NCI-H1930 (cell line): ENCODE results near the gene PVALB.

Experiments
- DNase-seq, 2 experiments: peaks; one replicate each; lab custom pipeline; 2025; lab: John Stamatoyannopoulos, UW

The PVALB gene

GRCh38 chr22:36772451-36772850, 44.4 kb downstream of the PVALB start:
- DNase-seq: no peak

- DNase-seq: no peak
Measured at GRCh38 chr22:36771356-36772063, 45.3 kb downstream of the PVALB start.

GRCh38 chr22:36770513-36771231, 46.2 kb downstream of the PVALB start:
- DNase-seq: no peak

- no peak for DNase-seq
Measured at GRCh38 chr22:36769541-36770512, 47.0 kb downstream of the PVALB start.

GRCh38 chr22:36768616-36769015, 48.2 kb downstream of the PVALB start:
- DNase-seq: no peak

DNA sequence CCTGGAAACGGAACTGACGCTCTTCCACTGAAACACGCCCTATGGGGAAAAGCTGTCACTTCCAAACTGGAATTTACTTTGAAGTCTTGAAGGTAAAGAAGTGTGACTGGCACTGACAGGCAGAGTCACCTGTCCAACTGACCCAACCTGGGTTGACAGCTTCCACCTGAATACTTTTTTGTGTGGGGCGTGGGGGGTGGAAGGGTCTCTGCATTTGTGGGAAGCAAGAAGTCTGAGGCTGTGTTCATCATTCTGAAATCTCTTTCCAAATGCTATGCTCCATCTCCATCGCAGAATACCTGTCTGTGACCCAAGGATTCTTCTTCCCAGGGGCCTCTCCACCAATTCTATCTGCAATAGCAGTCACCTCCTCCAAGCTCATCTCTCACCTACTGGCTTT, 48.7 kb downstream of the PVALB start:
- no peak for DNase-seq

DNA sequence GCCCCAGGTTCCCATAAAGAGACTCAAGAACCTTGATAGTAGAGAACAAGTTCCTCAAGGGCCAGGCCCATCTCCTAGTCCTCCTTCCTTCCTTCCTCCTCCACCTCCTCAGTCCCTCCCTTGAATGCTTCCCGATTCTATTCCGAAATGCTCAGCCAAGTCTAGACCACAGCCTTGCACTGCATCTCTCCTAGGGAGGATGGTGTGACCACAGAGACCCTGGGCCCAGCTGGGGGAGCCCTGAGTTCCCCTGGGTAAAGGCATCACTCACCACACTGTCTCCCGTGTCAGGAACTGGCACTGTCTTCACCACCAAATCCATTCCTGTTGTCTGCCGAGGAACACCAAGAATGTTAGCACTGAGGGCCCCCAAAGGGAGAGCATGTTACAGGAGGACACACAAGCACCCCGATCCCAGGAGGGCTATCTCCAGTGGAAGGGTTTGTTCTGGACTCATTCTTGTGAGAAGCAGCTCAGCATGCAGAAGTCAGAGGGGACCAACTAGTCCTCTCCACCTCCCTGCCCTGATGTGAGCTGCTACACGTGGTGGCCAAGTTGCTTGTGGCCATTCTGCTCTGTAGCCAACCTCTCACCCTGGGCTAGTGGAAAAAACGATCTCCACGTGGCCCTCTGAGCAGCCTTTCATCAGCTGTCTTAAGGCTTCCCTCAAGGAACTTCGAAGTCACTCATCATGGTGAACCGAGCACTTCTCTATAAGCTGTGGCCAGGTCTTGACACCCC, 49.6 kb downstream of the PVALB start:
- DNase-seq: no peak

DNA sequence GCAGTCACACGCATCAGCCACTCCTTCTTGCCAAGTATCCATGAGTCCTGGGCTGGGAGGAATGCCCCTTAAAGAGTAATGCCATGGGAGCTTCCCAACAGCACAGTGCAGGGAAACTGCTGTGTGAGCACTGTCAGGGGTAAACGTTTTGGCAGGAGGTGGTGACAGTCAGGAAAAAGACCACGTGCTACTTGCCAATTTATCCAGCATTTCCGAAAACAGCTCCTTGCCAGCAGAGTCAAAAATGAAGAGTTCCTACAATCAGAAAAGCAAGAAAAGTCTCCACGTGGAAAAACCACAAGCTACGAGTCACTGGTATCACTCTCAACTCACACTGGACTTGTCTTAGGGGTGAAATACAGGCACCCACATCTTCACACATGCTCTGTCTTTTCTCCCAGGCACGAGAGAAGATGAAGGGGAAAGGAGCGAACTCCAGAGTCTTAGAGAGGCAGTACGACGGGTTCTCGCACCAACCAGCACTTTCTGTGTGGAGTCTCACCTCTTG, 50.8 kb downstream of the PVALB start:
- DNase-seq: no peak

GRCh38 chr22:36765131-36765942, 51.5 kb downstream of the PVALB start:
- no peak for DNase-seq

DNA sequence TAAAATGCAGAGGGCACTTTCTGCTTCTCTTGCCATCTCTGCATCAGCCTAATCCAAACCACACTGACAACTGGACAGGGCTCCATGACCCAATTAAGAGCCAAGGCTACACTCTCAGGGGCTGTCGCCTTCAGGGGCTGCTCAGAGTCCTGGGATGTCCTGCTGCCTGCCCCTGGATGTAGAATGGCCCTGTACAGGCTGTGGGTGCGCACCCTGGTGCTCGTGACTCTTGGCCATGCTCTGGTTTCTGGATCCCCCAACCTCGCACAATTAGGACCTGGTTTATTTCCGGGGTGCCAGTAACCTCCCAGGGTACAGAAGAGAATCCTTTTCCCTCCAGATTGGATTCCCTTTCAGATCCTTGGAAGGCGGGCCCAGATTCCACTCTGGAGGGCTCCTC, 52.2 kb downstream of the PVALB start:
- no peak for DNase-seq

DNA sequence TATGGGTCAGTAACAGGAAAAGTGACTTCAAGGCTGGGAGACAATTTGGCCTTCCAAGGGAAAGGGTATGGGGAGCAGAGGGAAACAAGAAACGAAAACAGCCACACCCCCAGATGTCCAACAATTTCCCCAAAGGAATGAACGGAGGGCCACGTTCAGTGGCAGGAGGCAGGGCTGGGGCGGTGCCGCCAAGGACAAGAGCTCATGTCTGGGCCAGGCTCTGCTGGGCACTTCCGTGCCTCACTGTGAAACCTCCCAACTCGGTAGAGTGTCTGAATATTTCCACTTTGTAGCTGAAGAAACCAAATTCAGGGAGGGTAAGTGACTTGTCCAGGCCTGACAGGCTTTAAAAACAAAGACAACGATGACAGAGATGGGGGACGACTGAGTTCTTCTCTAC, 52.8 kb downstream of the PVALB start:
- DNase-seq: no peak

DNA sequence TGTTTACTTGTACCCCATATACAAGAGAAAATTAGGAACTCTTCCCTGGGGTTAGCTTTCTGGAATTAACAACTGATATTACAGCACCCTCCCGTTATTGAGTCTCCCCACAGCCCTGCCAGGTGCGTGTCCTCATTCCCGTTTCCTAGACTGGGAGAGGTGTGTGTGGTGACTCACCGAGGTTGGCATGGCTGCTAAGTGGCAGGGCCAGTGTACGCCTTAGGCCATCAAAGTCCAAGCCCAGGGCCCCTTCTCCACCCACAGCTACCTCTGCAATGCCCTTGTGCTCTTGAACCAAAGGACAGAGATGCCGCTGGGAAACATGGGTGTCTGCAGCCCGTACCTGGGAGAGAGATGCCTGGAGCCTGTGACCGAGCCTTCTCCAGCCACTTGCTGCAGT, 53.3 kb downstream of the PVALB start:
- no peak for DNase-seq

DNA sequence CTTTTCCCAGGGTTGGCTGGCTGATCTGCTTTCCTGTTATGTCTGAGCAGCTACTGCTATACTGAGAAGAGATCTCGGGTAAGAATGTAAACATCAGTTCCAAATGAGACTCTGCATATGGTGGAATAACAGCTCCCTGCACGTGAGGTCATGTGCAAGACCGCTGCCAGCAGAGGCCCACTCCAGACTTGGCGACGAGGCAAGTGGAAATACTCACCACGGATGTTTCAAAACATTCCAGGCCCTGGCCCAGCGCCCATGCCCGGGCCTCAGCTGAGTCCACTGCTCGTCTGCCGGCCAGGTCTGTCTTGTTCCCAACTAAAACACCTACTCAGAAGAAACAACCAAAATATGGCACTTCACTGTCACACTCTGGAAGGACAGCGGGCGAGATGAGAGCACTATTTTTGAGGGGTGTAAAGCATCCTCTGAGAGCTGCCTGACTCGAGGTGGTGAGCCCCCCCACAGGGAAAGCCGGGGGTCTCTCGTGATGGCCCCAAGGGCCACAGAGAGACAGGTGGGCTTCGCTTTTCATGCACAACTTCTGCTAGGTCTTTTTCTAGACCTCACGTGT, 54.1 kb downstream of the PVALB start:
- no peak for DNase-seq

- no peak for DNase-seq
Measured at GRCh38 chr22:36761553-36762240, 55.1 kb downstream of the PVALB start.

GRCh38 chr22:36760786-36761185, 56.0 kb downstream of the PVALB start:
- DNase-seq: no peak

DNA sequence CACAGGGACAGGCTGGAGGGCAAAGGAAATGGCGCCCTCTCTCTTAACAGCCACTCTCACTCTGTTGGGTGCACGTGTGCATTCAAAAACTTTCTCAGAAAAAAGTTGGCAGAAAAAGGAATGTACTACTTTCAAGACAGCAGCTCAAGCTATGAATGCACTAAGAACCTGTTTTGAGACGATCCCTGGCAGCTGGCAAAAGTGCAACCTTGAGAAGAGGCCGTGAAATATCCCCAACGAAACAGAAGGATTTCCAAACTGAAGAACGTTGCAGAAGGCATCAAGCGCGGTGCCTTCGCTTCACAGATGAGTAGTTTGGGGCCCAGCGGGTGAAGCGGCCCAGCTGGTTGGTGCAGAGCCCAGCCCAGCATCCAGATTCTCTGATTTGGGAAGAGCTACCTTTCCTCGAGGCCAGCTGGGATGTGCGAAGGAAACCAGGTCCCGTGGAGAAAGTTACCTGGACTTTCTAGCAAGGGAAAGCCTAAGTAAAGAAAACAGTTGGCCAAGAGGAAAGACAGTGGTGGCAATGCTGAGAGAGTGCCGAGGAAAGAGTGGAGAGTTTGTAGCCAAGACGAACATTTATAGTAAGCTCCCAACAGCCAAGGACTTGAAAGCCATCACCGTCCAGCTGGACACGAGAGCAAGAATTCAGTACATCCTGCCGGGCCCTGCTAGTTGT, 57.2 kb downstream of the PVALB start:
- no peak for DNase-seq

- DNase-seq: no peak
Measured at GRCh38 chr22:36758792-36759271, 58.0 kb downstream of the PVALB start.

DNA sequence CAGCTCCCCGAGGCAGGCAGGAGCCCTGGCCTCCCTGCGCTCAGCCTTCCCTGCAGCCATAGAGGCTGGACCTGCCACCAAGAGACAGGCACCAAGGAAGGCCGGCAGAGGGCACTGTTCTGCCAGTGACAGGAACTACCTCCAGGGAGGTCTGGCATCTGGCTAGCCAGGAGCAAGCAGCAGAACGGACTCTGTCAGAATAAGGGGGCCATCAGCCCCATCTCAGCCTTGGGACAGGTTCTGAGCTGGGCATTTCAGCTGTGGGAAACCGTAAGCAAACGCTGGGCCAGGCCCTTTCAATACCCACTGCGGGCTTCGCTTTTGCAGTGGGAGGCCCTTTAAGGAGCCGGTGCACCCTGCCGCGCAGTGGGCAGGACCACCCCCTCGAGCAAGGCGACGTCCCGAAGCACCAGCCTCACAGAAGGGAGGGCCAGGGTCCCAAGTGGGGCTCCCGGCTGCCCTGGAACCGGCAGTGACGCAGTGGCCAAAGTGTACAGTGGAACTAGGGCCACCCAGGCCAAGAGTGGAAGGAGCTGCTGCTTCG, 59.1 kb downstream of the PVALB start:
- DNase-seq: peak; percentile 50 to 65
